ENCODE data around the gene HAAO. TPM values are rescaled to one million over a fixed set of nuclear protein-coding genes. Genes with fewer than 3 reads are reported as not detected.

Gene HAAO
- total RNA-seq, 3 donors from 2014 or later, result 5.8 to 38.4 (median 9.8) TPM

DNA sequence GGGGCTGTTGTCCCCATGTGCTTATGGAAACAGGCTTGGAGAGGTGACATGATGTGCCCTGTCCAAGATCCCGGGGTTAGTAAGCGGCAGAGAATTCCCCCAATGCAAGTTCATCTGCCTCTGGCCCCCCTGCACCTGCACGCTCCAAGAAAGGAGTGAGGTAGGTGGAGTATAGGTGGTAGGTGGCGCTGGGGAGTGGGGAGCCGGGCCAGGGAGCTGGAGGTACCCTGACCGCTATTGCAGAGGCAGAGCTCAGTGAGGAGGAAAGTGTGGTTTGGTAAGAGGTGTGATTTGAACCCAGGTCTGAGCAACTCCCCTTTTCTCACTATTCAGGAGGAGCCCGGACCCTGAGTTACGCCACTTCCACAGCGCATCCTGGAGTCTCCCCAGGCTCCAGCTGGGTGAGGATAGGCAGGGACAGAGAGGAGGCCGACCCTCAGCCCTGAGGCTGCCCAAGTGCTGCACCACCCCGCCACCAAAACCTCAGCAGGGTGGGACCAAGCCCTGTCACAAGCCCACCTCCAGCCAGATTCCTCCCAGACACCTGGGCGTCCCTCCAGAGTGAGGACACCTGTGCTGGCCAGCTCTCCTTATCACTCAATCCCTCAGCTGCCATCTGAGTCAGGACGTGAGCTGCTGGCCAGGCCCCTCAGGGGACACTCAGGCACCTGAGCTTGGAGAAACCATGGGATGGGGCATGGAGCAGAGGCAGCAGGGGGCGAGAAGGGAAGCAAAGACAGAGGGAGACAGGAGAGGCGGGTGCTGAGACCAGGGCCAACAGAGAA is 5.6 kb downstream of the HAAO start:
- Histone ChIP-seq H3K4me1 (ENCODE audit: low read depth) (no peaks in the 10 kb centered on the region), H3K36me3 (ENCODE audit: low read depth) (no peaks in the 10 kb centered on the region), H3K9me3 (no peaks in the 10 kb centered on the region), H3K4me3 (no peak overlapping the region)
- TF ChIP-seq, protein P1, sequence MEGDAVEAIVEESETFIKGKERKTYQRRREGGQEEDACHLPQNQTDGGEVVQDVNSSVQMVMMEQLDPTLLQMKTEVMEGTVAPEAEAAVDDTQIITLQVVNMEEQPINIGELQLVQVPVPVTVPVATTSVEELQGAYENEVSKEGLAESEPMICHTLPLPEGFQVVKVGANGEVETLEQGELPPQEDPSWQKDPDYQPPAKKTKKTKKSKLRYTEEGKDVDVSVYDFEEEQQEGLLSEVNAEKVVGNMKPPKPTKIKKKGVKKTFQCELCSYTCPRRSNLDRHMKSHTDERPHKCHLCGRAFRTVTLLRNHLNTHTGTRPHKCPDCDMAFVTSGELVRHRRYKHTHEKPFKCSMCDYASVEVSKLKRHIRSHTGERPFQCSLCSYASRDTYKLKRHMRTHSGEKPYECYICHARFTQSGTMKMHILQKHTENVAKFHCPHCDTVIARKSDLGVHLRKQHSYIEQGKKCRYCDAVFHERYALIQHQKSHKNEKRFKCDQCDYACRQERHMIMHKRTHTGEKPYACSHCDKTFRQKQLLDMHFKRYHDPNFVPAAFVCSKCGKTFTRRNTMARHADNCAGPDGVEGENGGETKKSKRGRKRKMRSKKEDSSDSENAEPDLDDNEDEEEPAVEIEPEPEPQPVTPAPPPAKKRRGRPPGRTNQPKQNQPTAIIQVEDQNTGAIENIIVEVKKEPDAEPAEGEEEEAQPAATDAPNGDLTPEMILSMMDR (IDR thresholded peaks at IDR 0.05), result no peak
- ATAC-seq (no peak), DNase-seq (no peak)
- intact Hi-C loops (cut with DNase I, micrococcal nuclease), result no loop called here

DNA sequence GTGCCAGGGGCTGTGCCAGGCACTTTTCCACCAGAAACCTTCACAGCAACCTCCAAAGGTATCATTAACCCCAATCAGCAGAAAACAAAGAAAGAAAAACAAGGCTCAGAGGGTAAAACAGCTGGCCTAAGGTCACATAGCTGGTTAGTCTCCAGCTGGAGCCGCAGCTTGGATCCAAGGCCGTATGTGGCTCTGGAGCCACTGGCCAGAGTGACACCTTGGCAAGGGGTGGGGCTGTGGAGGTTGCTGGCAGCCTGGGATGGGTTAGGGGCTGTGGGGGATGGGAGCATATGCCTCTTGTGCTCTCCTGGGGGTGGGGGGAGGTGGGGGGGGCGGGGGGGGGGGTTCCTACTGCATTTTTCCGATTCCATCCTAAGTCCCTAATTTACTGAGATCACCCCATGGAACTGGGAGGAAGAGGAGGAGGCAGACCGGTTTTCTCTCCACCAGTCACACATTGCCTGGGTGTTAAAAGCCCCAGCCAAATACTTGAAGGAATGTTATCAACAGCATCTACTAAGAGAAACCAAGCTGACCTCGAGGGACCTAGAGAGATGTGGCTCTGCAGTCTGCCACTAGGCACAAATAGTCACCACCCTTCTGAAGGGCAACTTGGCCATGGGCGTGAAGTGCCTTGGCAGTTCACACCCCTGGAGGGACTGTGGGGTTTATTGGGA is 8.0 kb downstream of the HAAO start:
- ATAC-seq (no peak), DNase-seq (no peak)
- no peaks in the 10 kb centered on the region for H3K36me3 ChIP-seq (ENCODE audit: low read depth)

DNA sequence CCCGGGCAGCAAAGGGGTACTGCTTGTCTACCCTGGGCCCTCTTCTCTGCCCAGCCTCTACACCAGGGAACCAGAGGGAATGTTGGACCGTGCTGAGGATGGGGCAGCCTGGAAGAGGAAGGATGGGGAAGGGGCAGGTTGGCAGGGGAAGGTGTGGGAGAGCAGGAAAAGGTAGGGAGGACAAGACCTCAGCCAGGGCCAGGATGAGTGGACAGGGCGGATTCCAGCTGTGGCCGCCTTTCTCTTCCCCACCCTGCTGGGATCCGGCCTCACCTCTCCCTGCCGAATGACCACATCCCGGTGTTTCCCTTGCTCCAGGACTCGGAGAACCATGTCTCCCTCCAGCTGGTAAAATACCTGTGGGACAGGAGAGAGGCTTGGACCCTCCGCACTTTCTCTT is 8.9 kb downstream of the HAAO start:
- H3K4me1 ChIP-seq (ENCODE audit: low read depth), result no peaks in the 10 kb centered on the region
- intact Hi-C loops (cut with DNase I, micrococcal nuclease), result no loop called here
- peaks cover 17% of the 10 kb centered on the region for H3K9me3 ChIP-seq
- no peak overlapping the region for H3K4me3 ChIP-seq
- TF ChIP-seq, protein P1 (IDR thresholded peaks at IDR 0.05), result no peak
- ATAC-seq (no peak), DNase-seq (no peak)
- H3K36me3 ChIP-seq (ENCODE audit: low read depth), result no peaks in the 10 kb centered on the region

More for the DNA sequence above, 8.0 kb downstream of the HAAO start:
- TF ChIP-seq, protein P1 (IDR thresholded peaks at IDR 0.05), result no peak
- Histone ChIP-seq H3K9me3 (peaks cover 10% of the 10 kb centered on the region), H3K4me3 (no peak overlapping the region), H3K4me1 (ENCODE audit: low read depth) (no peaks in the 10 kb centered on the region)
- intact Hi-C loops (cut with DNase I, micrococcal nuclease), result no loop called here

DNA sequence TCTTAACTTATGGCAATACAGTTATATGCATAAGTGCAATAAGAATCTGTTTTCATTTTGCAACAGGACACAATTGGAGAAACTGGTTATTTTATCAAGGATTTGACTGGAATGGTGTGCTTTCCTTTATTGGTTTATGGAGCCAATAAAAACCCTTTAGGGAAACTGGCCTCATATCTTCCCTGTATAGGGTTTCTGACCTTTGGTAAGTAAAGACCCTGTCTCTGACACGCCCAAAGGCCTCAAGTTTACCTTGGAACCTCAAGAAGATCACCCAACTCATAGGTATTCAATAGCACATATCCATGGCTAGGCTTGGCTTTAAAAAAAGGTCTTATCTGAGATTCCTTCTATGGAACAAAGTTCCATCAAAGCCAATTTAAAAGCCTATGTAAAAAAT is 11.2 kb downstream of the HAAO start:
- Histone ChIP-seq H3K4me1 (ENCODE audit: low read depth) (no peaks in the 10 kb centered on the region), H3K36me3 (ENCODE audit: low read depth) (no peaks in the 10 kb centered on the region), H3K4me3 (no peak overlapping the region), H3K9me3 (peaks cover 22% of the 10 kb centered on the region)
- intact Hi-C loops (cut with DNase I, micrococcal nuclease), result no loop called here
- ATAC-seq (peak; percentile 86), DNase-seq (peak in 1 of 3 donors; percentile 60)
- TF ChIP-seq, protein P1 (IDR thresholded peaks at IDR 0.05), result no peak

DNA sequence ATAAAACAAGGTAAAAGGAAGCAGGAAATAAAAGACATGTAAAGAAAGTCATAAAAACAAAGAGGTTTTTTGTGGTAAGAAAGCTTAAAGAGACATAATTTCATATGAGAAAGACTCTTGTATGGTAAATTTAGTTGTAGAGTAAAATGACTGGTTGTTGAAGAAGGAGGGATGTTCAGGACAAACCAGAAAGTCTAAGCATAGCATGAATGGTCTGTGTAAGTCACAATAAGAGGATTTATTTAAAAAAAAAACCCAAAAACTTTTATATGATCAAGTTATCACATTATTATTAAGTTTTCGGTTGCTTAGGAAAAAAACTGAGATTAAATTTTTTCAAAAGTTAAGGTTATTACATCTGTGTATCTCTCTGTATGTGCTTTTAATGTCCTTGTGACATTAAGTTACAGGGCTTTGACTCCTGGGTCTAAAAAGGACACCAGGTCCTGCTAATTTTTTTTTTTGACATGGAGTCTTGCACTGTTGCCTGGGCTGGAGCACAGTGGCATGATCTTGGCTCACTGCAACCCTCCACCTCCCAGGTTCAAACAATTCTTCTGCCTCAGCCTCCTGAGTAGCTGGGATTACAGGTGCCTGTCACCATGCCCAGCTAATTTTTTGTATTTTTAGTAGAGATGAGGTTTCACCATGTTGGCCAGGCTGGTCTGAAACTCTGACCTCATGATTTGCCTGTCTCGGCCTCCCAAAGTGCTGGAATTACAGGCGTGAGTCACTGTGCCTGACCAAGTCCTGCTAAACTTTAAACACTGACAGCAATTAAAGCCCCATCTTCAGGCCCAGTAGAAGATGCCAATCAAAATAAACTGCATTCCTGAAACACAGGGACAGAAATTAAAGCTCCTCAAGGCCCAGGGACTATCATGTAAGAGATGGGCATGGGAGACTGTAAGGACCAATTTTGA is 14.2 kb downstream of the HAAO start:
- TF ChIP-seq, protein P1 (IDR thresholded peaks at IDR 0.05), result no peak
- ATAC-seq (no peak), DNase-seq (no peak)
- intact Hi-C loops (cut with DNase I, micrococcal nuclease), result no loop called here
- H3K9me3 ChIP-seq, result peaks cover 22% of the 10 kb centered on the region
- no peaks in the 10 kb centered on the region for H3K36me3 ChIP-seq (ENCODE audit: low read depth)
- H3K4me1 ChIP-seq (ENCODE audit: low read depth), result no peaks in the 10 kb centered on the region
- H3K4me3 ChIP-seq, result no peak overlapping the region

All from mucosa of descending colon (tissue), 3 donors.